Small intestine (tissue), 7 donors: ENCODE results near the gene PP2D1. TPM values are rescaled to one million over a fixed set of nuclear protein-coding genes. Genes with fewer than 3 reads are reported as not detected.

Source experiments
- DNase-seq, 2 donors: peaks; one replicate each; pipeline versions ENCODE4 v3.0.0 to v3.0.0-alpha.2; 2013
- FAIRE-seq: peaks from 2 replicates; lab custom pipeline; 2012; peaks lifted over from hg19 to GRCh38; lab: Jason Lieb, UNC
- H3K27ac ChIP-seq, 3 donors: one replicate each; pipeline ENCODE4 v1.5.1; 2013; ENCODE audit warnings: low read length in 2 of 3, mild to moderate bottlenecking in 2 of 3, control low read depth in 1 of 3, inconsistent platforms in 1 of 3, low read depth in 1 of 3, moderate library complexity in 1 of 3
- H3K27me3 ChIP-seq, 3 donors: one replicate each; pipeline ENCODE4 v1.6.1; 2013; ENCODE audit warnings: low read length in 3 of 3, inconsistent platforms in 1 of 3; ENCODE audit not compliant: control insufficient read depth in 3 of 3, insufficient read depth in 3 of 3
- H3K36me3 ChIP-seq, 3 donors: one replicate each; pipeline ENCODE4 v1.6.1; 2013; ENCODE audit warnings: low read length in 3 of 3, inconsistent platforms in 1 of 3, low read depth in 1 of 3, mild to moderate bottlenecking in 1 of 3, moderate library complexity in 1 of 3; ENCODE audit not compliant: control insufficient read depth in 3 of 3, insufficient read depth in 2 of 3
- H3K4me1 ChIP-seq, 3 donors: one replicate each; pipeline ENCODE4 v1.6.1; 2013; ENCODE audit warnings: low read length in 2 of 3, inconsistent platforms in 1 of 3, low read depth in 1 of 3, mild to moderate bottlenecking in 1 of 3, moderate library complexity in 1 of 3; ENCODE audit not compliant: control insufficient read depth in 3 of 3, insufficient read depth in 2 of 3
- H3K4me3 ChIP-seq, 3 donors: one replicate each; pipeline ENCODE4 v1.5.1; 2013; ENCODE audit warnings: low read length in 3 of 3, control low read depth in 1 of 3, inconsistent platforms in 1 of 3, low read depth in 1 of 3, mild to moderate bottlenecking in 1 of 3, moderate library complexity in 1 of 3
- H3K9me3 ChIP-seq, 2 donors: one replicate each; pipeline ENCODE4 v1.6.1; 2013; ENCODE audit warnings: low read depth in 1 of 2, low read length in 1 of 2; ENCODE audit not compliant: control insufficient read depth in 2 of 2, insufficient read depth in 1 of 2
- WGBS, 3 donors: extraction: QIAGEN DNeasy Blood & Tissue Kit; methylation state at CpG; one replicate each; pipeline ENCODE4 v1.1.7; 2013; 5-methylcytosine and 5-hydroxymethylcytosine counted together
- polyA plus RNA-seq, 4 donors: library from polyadenylated mRNA; stranded (reverse) in 3 of 4; unstranded in 1 of 4; fragments of 200-250 nt in 3 of 4; fragments of 120-200 nt in 1 of 4; gene quantifications; one replicate each; pipeline versions ENCODE4 v1.2.1 to v1.2.3, GENCODE V29; 2013
- donor health status: healthy with polysubstance abuse.
- donor health status: control.
- donor health status: control.
- donor health status: Bipolar disorder and iron deficiency.
- donor health status: healthy.

PP2D1 gene
- polyA plus RNA-seq, 4 donors, result 0.37 TPM; not detected in 3

DNA sequence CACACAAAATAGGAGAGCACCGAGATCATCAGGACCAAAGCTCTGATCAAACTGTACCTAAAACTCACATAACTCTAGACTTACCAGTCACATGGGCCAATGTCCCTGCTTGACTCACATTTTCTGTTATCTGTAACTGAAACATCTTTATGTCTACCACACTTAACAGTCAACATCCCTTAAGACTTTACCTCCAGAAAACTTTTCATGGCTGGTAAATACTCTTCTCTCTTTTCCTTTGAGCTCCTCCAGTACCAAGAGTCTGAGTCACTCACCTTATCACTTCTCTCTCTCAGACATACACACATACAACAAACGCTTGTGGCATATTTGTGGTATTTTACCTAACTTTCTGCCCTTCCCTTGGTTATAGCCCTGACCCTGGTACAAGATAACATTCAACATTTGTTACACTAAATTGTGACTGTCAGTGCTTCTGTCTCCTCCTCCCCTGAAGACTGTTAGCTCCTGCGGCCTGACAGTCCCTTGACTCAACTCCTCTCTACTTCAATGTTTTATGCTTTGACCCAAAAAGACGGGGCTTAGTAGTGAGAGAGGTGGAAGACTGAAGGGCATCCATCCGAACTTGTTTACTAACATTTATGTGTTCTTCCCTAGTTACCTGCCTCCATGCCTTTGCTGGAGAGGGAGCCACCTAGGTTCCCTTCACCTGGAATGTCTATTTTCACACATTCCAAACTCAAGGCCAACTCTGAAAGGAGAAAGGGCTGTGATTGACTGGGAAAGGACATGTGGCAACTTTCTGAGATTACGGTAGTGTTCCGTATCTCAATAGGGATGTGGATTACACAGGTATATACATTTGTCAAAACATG is 74.4 kb downstream of the PP2D1 start:
- 65 to 70% (median 69%) methylated on average over 7 of the region's 7 CpGs for WGBS, 3 donors
- no peaks in the 10 kb centered on the region for H3K36me3 ChIP-seq
- no peaks in the 10 kb centered on the region for H3K27me3 ChIP-seq
- no peak overlapping the region for H3K4me3 ChIP-seq
- DNase-seq (no peak), FAIRE-seq (no peak)
- H3K9me3 ChIP-seq, result no peaks in the 10 kb centered on the region
- no peak overlapping the region for H3K27ac ChIP-seq
- no peaks in the 10 kb centered on the region for H3K4me1 ChIP-seq

Other genes with a start within 250 kb of the PP2D1 start
- under 1 TPM in 2 of 4 donors, not detected in 2; 0.27 to 0.45 TPM for gene EFHB, start 78.0 kb downstream of the PP2D1 start, polyA plus RNA-seq
- 10 to 100 TPM; 27.6 to 55.7 (median 41.4) TPM for gene RAB5A, start 65.2 kb downstream of the PP2D1 start, polyA plus RNA-seq
- gene KAT2B, start 28.2 kb upstream of the PP2D1 start, polyA plus RNA-seq, result 10 to 100 TPM in 3 of 4 donors, 1 to 10 TPM in 1; 7.1 to 28.0 (median 20.4) TPM
- 1 to 10 TPM; 1.6 to 5.8 (median 3.6) TPM for gene SGO1, start 173.9 kb upstream of the PP2D1 start, polyA plus RNA-seq